ENCODE measurements around the gene CEP128.

CEP128 gene

DNA sequence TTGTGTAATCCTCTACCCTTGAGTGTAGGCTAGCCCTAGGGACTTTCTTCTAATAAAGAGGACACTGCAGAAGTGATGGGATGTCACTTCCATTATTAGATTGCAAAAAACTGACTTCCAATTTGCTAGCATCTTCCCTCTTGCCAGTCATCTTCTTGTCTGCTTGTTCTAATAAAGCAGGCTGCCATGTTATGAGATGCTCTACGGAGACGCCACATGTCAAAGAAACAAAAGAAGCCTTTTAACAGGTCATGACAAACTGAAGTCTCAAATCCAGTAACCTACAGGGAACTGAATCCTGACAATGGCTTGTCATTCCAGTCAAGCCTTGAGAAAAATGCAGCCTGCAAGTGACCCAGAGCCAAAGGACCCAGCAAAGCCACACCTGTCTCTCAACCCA is 76.0 kb downstream of the CEP128 start:
- DNase-seq (ENCODE audit: low read depth) = no peak
- no peak overlapping the region for H3K4me3 ChIP-seq (ENCODE audit: low read length)
- TF ChIP-seq, protein P1, sequence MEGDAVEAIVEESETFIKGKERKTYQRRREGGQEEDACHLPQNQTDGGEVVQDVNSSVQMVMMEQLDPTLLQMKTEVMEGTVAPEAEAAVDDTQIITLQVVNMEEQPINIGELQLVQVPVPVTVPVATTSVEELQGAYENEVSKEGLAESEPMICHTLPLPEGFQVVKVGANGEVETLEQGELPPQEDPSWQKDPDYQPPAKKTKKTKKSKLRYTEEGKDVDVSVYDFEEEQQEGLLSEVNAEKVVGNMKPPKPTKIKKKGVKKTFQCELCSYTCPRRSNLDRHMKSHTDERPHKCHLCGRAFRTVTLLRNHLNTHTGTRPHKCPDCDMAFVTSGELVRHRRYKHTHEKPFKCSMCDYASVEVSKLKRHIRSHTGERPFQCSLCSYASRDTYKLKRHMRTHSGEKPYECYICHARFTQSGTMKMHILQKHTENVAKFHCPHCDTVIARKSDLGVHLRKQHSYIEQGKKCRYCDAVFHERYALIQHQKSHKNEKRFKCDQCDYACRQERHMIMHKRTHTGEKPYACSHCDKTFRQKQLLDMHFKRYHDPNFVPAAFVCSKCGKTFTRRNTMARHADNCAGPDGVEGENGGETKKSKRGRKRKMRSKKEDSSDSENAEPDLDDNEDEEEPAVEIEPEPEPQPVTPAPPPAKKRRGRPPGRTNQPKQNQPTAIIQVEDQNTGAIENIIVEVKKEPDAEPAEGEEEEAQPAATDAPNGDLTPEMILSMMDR (conservative IDR thresholded peaks at IDR 0.05; ENCODE audit: low read depth, low read length) = no peak

DNA sequence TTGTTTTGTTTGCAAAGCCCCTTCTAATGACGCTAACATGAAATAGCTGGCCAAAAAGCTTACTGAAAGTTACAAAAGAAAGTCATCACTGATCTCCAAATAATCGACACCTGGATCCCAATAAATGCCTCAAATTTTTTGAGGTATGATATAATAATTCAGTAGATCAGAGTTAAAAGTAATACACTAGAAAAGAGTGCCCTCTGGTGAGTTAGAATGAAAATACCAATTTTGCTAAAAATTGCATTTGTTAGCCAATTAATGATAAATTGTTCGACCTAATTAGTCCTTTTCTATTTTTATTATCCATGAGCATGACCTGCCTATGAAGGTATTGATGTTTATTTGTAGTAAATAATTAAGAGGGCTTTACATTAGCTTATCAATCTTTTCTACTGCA is 78.6 kb downstream of the CEP128 start:
- no peak for DNase-seq (ENCODE audit: low read depth)
- TF ChIP-seq, protein P1 (conservative IDR thresholded peaks at IDR 0.05; ENCODE audit: low read depth, low read length) = peak; percentile 39
- no peak overlapping the region for H3K4me3 ChIP-seq (ENCODE audit: low read length)

DNA sequence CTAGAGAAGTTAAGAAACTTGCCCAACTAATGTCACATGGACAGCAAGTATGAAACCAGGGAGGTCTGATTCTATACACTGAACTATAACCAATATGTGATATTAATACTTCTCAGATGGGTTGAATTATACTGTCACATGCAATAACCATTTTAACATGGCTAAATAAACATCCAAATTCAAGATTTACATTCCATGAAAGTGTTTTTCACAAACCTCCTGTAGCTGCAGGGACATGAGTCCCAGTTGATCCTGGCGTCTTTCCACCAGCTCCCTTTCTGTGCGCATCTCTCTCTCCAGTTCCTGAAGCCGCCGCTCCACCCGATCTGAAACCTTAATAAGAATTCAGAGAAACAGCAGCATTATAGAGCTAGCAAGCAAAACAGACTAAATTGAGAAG is 79.0 kb downstream of the CEP128 start:
- DNase-seq (ENCODE audit: low read depth) = no peak
- TF ChIP-seq, protein P1 (conservative IDR thresholded peaks at IDR 0.05; ENCODE audit: low read depth, low read length) = no peak

DNA sequence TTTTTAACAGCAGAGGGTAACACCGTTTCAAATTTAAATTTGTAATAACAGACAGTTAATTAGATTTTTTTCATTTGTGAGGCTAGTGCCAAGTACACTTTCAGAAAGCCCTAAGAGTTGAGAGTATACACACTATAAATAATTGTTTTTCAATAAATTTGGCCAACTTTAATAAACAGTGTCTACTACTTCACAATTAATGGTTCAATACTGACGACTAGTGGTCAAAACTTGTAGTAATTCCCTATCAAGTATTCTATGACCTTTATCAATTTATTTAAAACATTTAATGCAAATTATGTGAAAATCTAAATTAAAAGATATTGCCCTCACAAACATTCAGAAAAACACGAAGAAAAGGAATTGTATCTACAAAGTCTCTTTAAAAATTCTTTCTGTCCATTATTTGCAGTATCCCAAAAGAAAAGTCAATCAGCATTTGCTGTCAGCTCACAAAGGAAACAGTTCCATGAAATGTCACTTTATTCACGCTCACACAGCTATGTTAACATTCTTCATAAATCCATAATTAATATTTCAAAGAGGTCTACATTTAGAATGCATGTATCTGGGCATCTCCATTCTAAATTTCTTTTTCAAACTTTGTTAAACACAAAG is 91.2 kb downstream of the CEP128 start:
- H3K4me3 ChIP-seq (ENCODE audit: low read length) = no peak overlapping the region
- TF ChIP-seq, protein P1 (conservative IDR thresholded peaks at IDR 0.05; ENCODE audit: low read depth, low read length) = peak; percentile 44
- no peak for DNase-seq (ENCODE audit: low read depth)

More for the DNA sequence above, 79.0 kb downstream of the CEP128 start:
- no peak overlapping the region for H3K4me3 ChIP-seq (ENCODE audit: low read length)

DNA sequence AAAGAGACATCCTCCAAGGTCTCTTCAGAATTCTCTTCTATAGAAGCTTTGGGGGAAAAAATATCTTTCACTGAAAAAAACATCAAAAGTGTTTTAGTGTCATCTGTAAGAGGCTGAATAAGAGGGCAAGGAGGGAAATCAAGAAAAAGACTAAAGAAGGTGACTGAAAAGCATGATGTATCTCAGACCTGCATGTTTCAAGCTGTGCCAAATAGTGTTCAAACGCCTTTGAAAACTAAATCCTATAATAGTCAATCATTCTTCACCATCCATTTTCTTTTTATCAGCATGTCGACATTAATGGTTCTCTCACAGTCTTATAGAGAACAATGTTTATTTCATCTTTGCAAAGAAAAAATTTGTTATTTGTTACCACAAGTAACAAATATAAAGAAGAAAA is 94.5 kb downstream of the CEP128 start:
- TF ChIP-seq, protein P1 (conservative IDR thresholded peaks at IDR 0.05; ENCODE audit: low read depth, low read length) = no peak
- no peak overlapping the region for H3K4me3 ChIP-seq (ENCODE audit: low read length)
- no peak for DNase-seq (ENCODE audit: low read depth)

DNA sequence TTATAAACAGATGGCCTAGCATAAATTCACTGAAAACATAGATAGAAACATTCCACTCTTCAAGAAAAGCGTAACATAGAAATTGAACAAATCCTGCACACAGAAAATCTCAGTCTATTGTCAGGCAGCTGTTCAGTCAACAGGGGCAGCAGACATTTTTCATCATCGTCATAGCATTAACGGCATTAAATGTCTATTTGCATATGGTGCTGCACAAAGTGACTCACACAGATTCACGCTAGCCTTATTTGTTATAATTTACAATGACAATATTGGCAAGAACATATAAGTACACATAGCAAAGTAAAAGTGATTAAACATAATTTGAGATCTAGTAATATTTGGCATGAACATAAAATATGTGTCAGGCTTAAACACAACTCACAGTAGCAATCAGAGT is 95.7 kb downstream of the CEP128 start:
- TF ChIP-seq, protein P1 (conservative IDR thresholded peaks at IDR 0.05; ENCODE audit: low read depth, low read length) = no peak
- DNase-seq (ENCODE audit: low read depth) = no peak

DNA sequence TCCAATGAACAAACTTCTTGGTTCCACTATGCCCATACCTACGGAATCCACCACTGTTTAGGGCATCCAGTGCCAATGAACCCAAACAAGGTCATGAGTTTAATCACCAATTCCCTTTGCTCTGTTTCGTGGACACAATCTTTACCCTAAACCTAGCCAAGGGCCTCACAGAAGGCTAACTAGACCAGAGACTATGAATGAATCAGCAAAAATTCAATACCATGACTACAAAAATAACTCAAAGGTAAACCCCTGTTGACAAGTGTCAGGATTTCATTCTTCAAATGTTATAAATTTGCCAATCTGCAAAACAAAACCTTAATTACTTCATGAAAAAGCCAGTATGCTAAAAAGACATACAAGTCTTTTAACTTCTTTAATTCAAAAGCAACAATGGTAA is 96.7 kb downstream of the CEP128 start:
- TF ChIP-seq, protein P1 (conservative IDR thresholded peaks at IDR 0.05; ENCODE audit: low read depth, low read length) = no peak
- H3K4me3 ChIP-seq (ENCODE audit: low read length) = no peak overlapping the region
- peak; percentile 13 for DNase-seq (ENCODE audit: low read depth)

More for the DNA sequence above, 95.7 kb downstream of the CEP128 start:
- no peak overlapping the region for H3K4me3 ChIP-seq (ENCODE audit: low read length)

Data from retinal pigment epithelial cell (primary cell).